Measurements from ENCODE around the gene F5. TPM values are rescaled to one million over a fixed set of nuclear protein-coding genes. Genes with fewer than 3 reads are reported as not detected.

F5 gene
- total RNA-seq, result 24.0 and 34.2 TPM in 2 replicates
- 20.4 and 21.5 TPM in 2 replicates for polyA plus RNA-seq

DNA sequence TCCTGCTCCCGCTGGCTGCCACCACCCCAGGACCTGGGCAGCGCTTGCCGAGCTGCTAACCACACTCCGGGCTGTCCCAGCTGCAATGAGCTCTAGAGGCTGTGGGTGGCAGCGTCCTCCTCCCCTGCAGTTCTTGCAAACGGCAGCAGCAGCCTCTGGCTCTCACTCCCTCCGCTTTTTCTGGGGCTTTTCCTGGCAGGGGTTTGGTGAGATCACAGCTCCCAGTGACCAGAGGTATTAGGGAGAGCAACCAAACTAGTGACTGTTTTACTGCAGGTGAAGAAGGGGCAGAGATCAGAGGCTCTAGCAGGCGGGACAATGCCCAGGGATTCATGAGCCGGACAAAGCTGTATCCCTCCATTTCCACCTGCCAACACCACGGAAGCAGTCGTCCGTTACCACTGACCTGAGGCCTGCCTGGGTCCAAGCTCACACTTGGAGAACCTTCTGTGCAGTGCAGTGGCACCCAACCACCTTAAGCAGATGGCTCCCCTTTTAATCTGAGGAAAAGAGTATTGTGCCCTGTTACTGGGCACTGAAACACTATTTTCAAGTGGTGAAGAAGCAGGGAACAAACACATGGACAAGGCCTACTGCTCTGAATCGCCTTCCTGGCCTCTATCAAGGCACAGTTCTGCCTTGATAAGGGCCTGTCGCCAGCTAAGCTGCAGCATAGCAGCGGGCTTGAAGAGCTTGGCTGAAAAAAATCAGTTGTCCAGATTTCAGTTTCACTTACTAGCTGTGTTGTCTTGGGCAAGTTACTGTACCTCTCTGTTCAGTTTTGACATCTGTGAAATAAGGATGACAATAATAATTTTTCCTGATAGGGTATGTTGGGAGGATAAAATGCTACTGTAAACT, at the start of gene F5:
Gene F5 (minus strand): TSS at position 87 of the 861 bp plus-strand sequence. CDS start 95 bp downstream, outside the sequence.
- Histone ChIP-seq H3K4me1 (ENCODE audit: insufficient read depth) (no peaks in the 10 kb centered on the region), H3K4me2 (peak within 1 kb of the TSS; percentile 70), H3K79me2 (no peaks in the 10 kb centered on the region), H3K4me3 (no peak within 1 kb of the TSS), H3K27me3 (no peaks in the 10 kb centered on the region), H3K36me3 (replicated peaks; ENCODE audit: insufficient read depth, low read depth) (no peaks in the 10 kb centered on the region), H2AFZ (no peak within 1 kb of the TSS), H4K20me1 (ENCODE audit: insufficient read depth, poor library complexity, severe bottlenecking) (no peaks in the 10 kb centered on the region), H3K9me3 (ENCODE audit: low read depth) (no peaks in the 10 kb centered on the region), H3K27ac (no peak within 1 kb of the TSS), H3K9me2 (replicated peaks; ENCODE audit: insufficient read depth) (no peaks in the 10 kb centered on the region)
- TF ChIP-seq EZH2 (IDR thresholded peaks at IDR 0.05; ENCODE audit: borderline replicate concordance), result no peak
- TF ChIP-seq, protein P1, sequence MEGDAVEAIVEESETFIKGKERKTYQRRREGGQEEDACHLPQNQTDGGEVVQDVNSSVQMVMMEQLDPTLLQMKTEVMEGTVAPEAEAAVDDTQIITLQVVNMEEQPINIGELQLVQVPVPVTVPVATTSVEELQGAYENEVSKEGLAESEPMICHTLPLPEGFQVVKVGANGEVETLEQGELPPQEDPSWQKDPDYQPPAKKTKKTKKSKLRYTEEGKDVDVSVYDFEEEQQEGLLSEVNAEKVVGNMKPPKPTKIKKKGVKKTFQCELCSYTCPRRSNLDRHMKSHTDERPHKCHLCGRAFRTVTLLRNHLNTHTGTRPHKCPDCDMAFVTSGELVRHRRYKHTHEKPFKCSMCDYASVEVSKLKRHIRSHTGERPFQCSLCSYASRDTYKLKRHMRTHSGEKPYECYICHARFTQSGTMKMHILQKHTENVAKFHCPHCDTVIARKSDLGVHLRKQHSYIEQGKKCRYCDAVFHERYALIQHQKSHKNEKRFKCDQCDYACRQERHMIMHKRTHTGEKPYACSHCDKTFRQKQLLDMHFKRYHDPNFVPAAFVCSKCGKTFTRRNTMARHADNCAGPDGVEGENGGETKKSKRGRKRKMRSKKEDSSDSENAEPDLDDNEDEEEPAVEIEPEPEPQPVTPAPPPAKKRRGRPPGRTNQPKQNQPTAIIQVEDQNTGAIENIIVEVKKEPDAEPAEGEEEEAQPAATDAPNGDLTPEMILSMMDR (IDR thresholded peaks at IDR 0.05; ENCODE audit: poor library complexity), result peak; percentile 53
- 33% methylated on average over 15 of the region's 15 CpGs for WGBS (ENCODE audit: low lambda C conversion rate, missing lambda C conversion rate)
- DNase-seq (ENCODE audit: low spot score), result peak; percentile 84

DNA sequence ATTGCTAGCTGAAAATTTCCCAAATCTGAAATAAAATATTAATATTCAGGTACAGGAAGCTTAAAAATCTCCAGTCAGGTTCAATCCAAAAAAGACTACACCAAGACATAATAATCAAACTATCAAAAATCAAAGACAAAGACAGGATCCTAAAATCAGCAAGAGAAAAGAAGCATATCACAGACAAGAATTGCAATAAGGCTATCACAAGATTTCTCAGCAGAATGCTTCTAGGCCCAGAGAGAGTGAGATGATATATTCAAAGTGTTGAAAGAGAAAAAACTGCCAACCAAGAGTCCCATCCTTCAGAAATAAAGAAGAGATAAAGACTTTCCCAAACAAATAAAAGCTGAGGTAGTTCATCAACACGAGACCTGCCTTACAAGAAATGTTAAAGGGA, 48.6 kb upstream of the F5 start:
- no peak overlapping the region for H2AFZ ChIP-seq
- TF ChIP-seq EZH2phosphoT487 (IDR thresholded peaks at IDR 0.05; ENCODE audit: low read depth, severe bottlenecking, unreplicated experiment) (no peak), EZH2 (IDR thresholded peaks at IDR 0.05; ENCODE audit: borderline replicate concordance) (no peak)
- TF ChIP-seq, protein P1 (IDR thresholded peaks at IDR 0.05; ENCODE audit: poor library complexity), result no peak
- WGBS (ENCODE audit: low lambda C conversion rate, missing lambda C conversion rate), result 85% methylated on average over 1 of the region's 1 CpG
- H3K4me2 ChIP-seq, result no peak overlapping the region
- H4K20me1 ChIP-seq (ENCODE audit: insufficient read depth, poor library complexity, severe bottlenecking), result no peaks in the 10 kb centered on the region
- no peak for DNase-seq (ENCODE audit: low spot score)
- no peaks in the 10 kb centered on the region for H3K4me1 ChIP-seq (ENCODE audit: insufficient read depth)
- H3K4me3 ChIP-seq, result no peak overlapping the region
- H3K27me3 ChIP-seq, result no peaks in the 10 kb centered on the region
- no peaks in the 10 kb centered on the region for H3K79me2 ChIP-seq
- no peaks in the 10 kb centered on the region for H3K36me3 ChIP-seq (replicated peaks; ENCODE audit: insufficient read depth, low read depth)
- no peaks in the 10 kb centered on the region for H3K9me2 ChIP-seq (replicated peaks; ENCODE audit: insufficient read depth)
- H3K9me3 ChIP-seq (ENCODE audit: low read depth), result peaks cover 13% of the 10 kb centered on the region
- H3K27ac ChIP-seq, result no peak overlapping the region

DNA sequence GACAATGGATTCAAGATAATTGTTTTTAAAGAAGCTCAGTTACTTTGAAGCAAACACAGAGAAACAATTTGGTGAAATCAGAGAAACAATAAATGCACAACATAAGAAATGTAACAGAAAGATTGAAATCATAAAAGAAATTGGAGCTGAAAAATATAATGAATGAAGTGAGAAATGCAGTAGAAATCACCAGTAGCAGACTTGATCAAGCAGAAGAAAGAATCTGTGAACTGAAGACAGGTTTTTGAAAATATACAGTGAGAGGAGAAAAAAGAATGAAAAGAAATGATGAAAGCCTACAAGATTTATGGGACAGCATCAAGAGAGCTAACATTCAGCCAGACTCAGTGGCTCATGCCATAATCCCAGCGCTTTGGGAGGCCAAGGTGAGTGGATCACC, 47.9 kb upstream of the F5 start:
- H2AFZ ChIP-seq, result no peak overlapping the region
- H3K4me2 ChIP-seq, result no peak overlapping the region
- TF ChIP-seq EZH2phosphoT487 (IDR thresholded peaks at IDR 0.05; ENCODE audit: low read depth, severe bottlenecking, unreplicated experiment) (no peak), EZH2 (IDR thresholded peaks at IDR 0.05; ENCODE audit: borderline replicate concordance) (no peak)
- TF ChIP-seq, protein P1 (IDR thresholded peaks at IDR 0.05; ENCODE audit: poor library complexity), result no peak
- H3K79me2 ChIP-seq, result no peaks in the 10 kb centered on the region
- H3K4me1 ChIP-seq (ENCODE audit: insufficient read depth), result no peaks in the 10 kb centered on the region
- H3K9me2 ChIP-seq (replicated peaks; ENCODE audit: insufficient read depth), result no peaks in the 10 kb centered on the region
- H3K9me3 ChIP-seq (ENCODE audit: low read depth), result peaks cover 13% of the 10 kb centered on the region
- H4K20me1 ChIP-seq (ENCODE audit: insufficient read depth, poor library complexity, severe bottlenecking), result no peaks in the 10 kb centered on the region
- no peak overlapping the region for H3K4me3 ChIP-seq
- no peak overlapping the region for H3K27ac ChIP-seq
- H3K36me3 ChIP-seq (replicated peaks; ENCODE audit: insufficient read depth, low read depth), result no peaks in the 10 kb centered on the region
- DNase-seq (ENCODE audit: low spot score), result no peak
- H3K27me3 ChIP-seq, result no peaks in the 10 kb centered on the region
- 100% methylated on average over 1 of the region's 1 CpG for WGBS (ENCODE audit: low lambda C conversion rate, missing lambda C conversion rate)

Measured in hepatocyte (in vitro differentiated cells).